OCI-LY7 (cell line): ENCODE data around the gene PLPPR3. TPM values are rescaled to one million over a fixed set of nuclear protein-coding genes. Genes with fewer than 3 reads are reported as not detected.

Source experiments
- BruUV-seq: library from RNA; stranded (reverse); fragments of 400-500 nt; replicated peaks from 2 replicates; lab custom pipeline; 2021; lab: Mats Ljungman, UMichigan
- CTCF ChIA-PET: fragments of 300-600 bp; sonication (Branson Sonifier 250); formaldehyde crosslinking; loops from one replicate; lab custom pipeline; 2022; ENCODE audit warnings: antibody characterized with exemption; ENCODE audit not compliant: unreplicated experiment; lab: Charles Lee
- POLR2A ChIA-PET: fragments of 300-600 bp; sonication (Branson Sonifier 250); formaldehyde crosslinking; loops from one replicate; lab custom pipeline; 2022; ENCODE audit warnings: antibody characterized with exemption; lab: Charles Lee
- DNase-seq: peaks from one replicate; pipeline ENCODE4 v3.0.0-alpha.2; 2015; ENCODE audit warnings: low spot score
- H2AFZ ChIP-seq: fragments of 200-600 bp; sonication (generic), shearing (Covaris generic); 2 replicates; pipeline ENCODE4 v1.6.1; 2014; ENCODE audit warnings: mild to moderate bottlenecking, antibody characterized with exemption, low read length, moderate library complexity
- H3K27ac ChIP-seq: fragments of 200-600 bp; sonication (generic); 2 replicates; pipeline ENCODE4 v1.5.1; 2014; ENCODE audit warnings: mixed run types, low read depth, mild to moderate bottlenecking, moderate library complexity, low read length, inconsistent platforms; ENCODE audit not compliant: poor library complexity, severe bottlenecking
- H3K36me3 ChIP-seq: fragments of 200-600 bp; sonication (generic); 2 replicates; pipeline ENCODE4 v1.6.1; 2014; ENCODE audit warnings: mild to moderate bottlenecking, antibody characterized with exemption, low read length, moderate library complexity, mixed read lengths; ENCODE audit not compliant: insufficient read depth
- H3K4me1 ChIP-seq: fragments of 200-600 bp; sonication (generic); 2 replicates; pipeline ENCODE4 v1.5.1; 2014; ENCODE audit warnings: mild to moderate bottlenecking, low read length; ENCODE audit not compliant: insufficient read depth, poor library complexity, severe bottlenecking
- H3K4me2 ChIP-seq: fragments of 200-600 bp; sonication (generic); 2 replicates; pipeline ENCODE4 v1.6.1; 2014; ENCODE audit warnings: mild to moderate bottlenecking, low read length
- H3K4me3 ChIP-seq: fragments of 200-600 bp; sonication (generic); 2 replicates; pipeline ENCODE4 v1.5.1; 2014; ENCODE audit warnings: mild to moderate bottlenecking, low read depth, low read length; ENCODE audit not compliant: poor library complexity, severe bottlenecking
- H3K79me2 ChIP-seq: fragments of 200-600 bp; sonication (generic); 2 replicates; pipeline ENCODE4 v1.6.1; 2016; ENCODE audit warnings: low read depth, mild to moderate bottlenecking, low read length, moderate library complexity, mixed read lengths; ENCODE audit not compliant: insufficient read depth
- H3K9me2 ChIP-seq: fragments of 200-600 bp; sonication (generic); 2 replicates; pipeline ENCODE4 v1.6.1; 2016; ENCODE audit warnings: mild to moderate bottlenecking, low read length, mixed read lengths; ENCODE audit not compliant: insufficient read depth
- H3K9me3 ChIP-seq: fragments of 200-600 bp; sonication (generic); 2 replicates; pipeline ENCODE4 v1.6.1; 2014; ENCODE audit warnings: mild to moderate bottlenecking, mixed run types, low read length, mixed read lengths
- H4K20me1 ChIP-seq: fragments of 200-600 bp; sonication (generic); 2 replicates; pipeline ENCODE4 v1.6.1; 2014; ENCODE audit warnings: mild to moderate bottlenecking, antibody characterized with exemption, low read length, moderate library complexity, mixed read lengths; ENCODE audit not compliant: insufficient read depth
- EZH2phosphoT487 ChIP-seq: fragments of 200-600 bp; sonication (generic); IDR thresholded peaks from 2 replicates; pipeline ENCODE4 v1.6.1; 2018; ENCODE audit warnings: low read depth, borderline replicate concordance, mild to moderate bottlenecking, mixed run types, antibody characterized with exemption, low read length, moderate library complexity, mixed read lengths
- intact Hi-C: fragments of 100-400 bp; cut with micrococcal nuclease; formaldehyde crosslinking; loops from one replicate; pipeline ENCODE4 v1.10.0; 2022; ENCODE audit not compliant: unreplicated experiment
- total RNA-seq, 2 experiments: library from RNA; depleted of rRNA in 1 of 2; stranded (reverse); fragments of >200 nt in 1 of 2; shearing (Covaris generic) in 1 of 2; gene quantifications; 2 replicates each; pipeline ENCODE4 v1.2.3, GENCODE V29; 2014 to 2022
- TF ChIP-seq, protein P1 (sequence below): fragments of 200-600 bp; sonication (generic); conservative IDR thresholded peaks from 2 replicates; pipeline ENCODE4 v1.5.1; 2014; ENCODE audit warnings: mild to moderate bottlenecking, antibody characterized with exemption, low read length, moderate library complexity, mixed read lengths

The PLPPR3 gene
- total RNA-seq, 2 experiments from 2014 or later = not detected

DNA sequence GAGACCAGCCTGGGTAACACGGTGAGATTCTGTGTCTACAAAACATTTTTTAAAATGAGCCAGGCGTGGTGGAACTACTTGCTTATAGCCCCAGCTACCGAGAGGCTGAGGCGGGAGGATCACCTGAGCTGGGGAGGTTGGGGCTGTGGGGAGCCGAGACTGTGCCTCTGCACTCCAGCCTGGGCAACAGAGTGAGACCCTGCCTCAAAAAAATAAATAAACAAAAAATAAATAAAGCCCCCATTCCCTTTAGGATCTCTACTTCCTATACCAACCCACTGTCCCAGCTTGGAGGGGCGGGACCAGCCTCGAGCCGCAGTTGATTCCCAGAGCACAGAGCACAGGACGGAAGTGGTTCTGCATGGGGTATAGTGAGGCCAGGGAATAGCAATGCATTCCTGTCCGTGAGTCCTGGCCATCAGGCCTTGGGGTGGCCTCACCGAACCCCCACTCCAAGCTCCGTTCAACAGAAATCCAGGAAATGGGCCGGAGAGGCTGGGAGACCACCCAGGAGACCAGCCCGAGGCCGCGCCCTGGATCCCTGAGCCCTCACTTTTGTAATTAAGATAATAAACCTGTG is 29.4 kb downstream of the PLPPR3 start:
- Histone ChIP-seq H3K4me1 (peaks cover 3% of the 10 kb centered on the region), H3K9me3 (no peaks in the 10 kb centered on the region), H3K4me2 (no peak overlapping the region), H3K79me2 (no peaks in the 10 kb centered on the region), H2AFZ (no peak overlapping the region), H3K36me3 (no peaks in the 10 kb centered on the region), H3K9me2 (no peaks in the 10 kb centered on the region), H3K27ac (no peak overlapping the region), H3K4me3 (no peak overlapping the region), H4K20me1 (no peaks in the 10 kb centered on the region)
- TF ChIP-seq, protein P1, sequence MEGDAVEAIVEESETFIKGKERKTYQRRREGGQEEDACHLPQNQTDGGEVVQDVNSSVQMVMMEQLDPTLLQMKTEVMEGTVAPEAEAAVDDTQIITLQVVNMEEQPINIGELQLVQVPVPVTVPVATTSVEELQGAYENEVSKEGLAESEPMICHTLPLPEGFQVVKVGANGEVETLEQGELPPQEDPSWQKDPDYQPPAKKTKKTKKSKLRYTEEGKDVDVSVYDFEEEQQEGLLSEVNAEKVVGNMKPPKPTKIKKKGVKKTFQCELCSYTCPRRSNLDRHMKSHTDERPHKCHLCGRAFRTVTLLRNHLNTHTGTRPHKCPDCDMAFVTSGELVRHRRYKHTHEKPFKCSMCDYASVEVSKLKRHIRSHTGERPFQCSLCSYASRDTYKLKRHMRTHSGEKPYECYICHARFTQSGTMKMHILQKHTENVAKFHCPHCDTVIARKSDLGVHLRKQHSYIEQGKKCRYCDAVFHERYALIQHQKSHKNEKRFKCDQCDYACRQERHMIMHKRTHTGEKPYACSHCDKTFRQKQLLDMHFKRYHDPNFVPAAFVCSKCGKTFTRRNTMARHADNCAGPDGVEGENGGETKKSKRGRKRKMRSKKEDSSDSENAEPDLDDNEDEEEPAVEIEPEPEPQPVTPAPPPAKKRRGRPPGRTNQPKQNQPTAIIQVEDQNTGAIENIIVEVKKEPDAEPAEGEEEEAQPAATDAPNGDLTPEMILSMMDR = no peak
- TF ChIP-seq EZH2phosphoT487 = no peak
- POLR2A ChIA-PET = interaction anchor here (0.6 kb wide), 1 partner anchor 980 kb away, joined by 3 read pairs; no protein-coding TSS in a partner anchor
- no peak for DNase-seq
- CTCF ChIA-PET = no interaction called here
- no TSS peak for BruUV-seq
- intact Hi-C loops = no loop called here

DNA sequence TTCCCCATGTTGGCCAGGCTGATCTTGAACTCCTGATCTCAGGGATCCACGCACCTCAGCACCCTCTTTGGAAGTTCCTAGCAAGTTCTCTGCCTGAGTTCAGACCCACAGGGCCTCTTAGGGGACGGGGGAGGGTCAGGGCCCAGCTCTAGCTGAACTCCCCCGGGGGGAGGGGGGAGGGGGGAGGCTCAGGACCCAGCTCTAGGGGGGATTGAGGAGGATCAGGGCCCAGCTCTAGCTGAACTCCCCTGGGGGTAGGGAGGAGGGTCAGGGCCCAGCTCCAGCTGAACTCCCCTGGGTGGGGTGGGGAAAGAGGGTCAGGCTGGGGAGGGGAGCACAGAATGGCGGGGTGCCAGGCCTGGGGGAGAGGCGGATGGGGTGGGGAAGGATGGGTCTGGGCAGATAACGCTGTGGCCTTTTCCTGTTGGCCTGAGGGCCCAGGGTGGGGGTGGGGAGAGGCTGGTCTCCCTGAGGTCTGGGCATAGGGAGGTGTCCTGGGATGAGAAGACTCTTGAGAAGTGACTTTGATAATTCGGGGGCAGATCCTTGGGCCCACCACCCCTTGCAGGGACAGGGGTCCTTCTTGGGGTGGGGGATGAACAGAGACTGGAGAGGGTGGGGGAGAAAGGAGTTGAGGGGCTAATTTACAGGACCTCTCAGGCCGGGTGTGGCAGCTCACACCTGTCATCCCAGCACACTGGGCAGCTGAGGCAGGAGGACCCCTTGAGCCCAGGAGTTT is 30.0 kb downstream of the PLPPR3 start:
- BruUV-seq = no TSS peak
- intact Hi-C loops = no loop called here
- H3K27ac ChIP-seq = no peak overlapping the region
- ChIA-PET CTCF (interaction anchor here (0.6 kb wide), 1 partner anchor 108 kb away, joined by 3 read pairs; no protein-coding TSS in a partner anchor), POLR2A (no interaction called here)
- H3K36me3 ChIP-seq = no peaks in the 10 kb centered on the region
- no peak overlapping the region for H2AFZ ChIP-seq
- no peak for DNase-seq
- H3K4me1 ChIP-seq = peaks cover 3% of the 10 kb centered on the region
- TF ChIP-seq EZH2phosphoT487 = no peak
- TF ChIP-seq, protein P1 = no peak
- no peaks in the 10 kb centered on the region for H3K9me3 ChIP-seq
- H3K4me2 ChIP-seq = no peak overlapping the region
- H3K79me2 ChIP-seq = no peaks in the 10 kb centered on the region
- no peaks in the 10 kb centered on the region for H4K20me1 ChIP-seq
- no peaks in the 10 kb centered on the region for H3K9me2 ChIP-seq
- no peak overlapping the region for H3K4me3 ChIP-seq
